Measurements from ENCODE around the gene NTHL1.

- TF ChIP-seq CTCF (IDR thresholded peaks at IDR 0.05) (no peak), POLR2A (IDR thresholded peaks at IDR 0.05) (no peak)
These were observed 9.0 kb downstream of the NTHL1 start for GRCh38 chr16:2038382-2039231.
